HCT116 (cell line): Measurements from ENCODE around the gene GMNN.

Source experiments
- CBX3 ChIP-seq: IDR thresholded peaks from 2 replicates; pipeline ENCODE4 v1.6.1; 2012; ENCODE audit warnings: low read depth
- CEBPB ChIP-seq: IDR thresholded peaks from 2 replicates; pipeline ENCODE4 v1.6.1; 2012; ENCODE audit warnings: low read depth
- CTCF ChIP-seq, 3 experiments: fragments of 200-600 bp in 1 of 3; sonication (generic) in 1 of 3; IDR thresholded peaks in 2 of 3; conservative IDR thresholded peaks in 1 of 3; 2 replicates each; pipeline ENCODE4 v1.5.1; 2012 to 2017; ENCODE audit warnings: low read depth in 2 of 3, low read length in 2 of 3, antibody characterized with exemption in 1 of 3, borderline replicate concordance in 1 of 3, control low read depth in 1 of 3, mild to moderate bottlenecking in 1 of 3, mixed read lengths in 1 of 3, mixed run types in 1 of 3, moderate library complexity in 1 of 3; ENCODE audit not compliant: insufficient read depth in 1 of 3
- EGR1 ChIP-seq: IDR thresholded peaks from 2 replicates; pipeline ENCODE4 v1.6.1; 2012; ENCODE audit warnings: low read depth
- EZH2 ChIP-seq: fragments of 200-600 bp; sonication (generic); IDR thresholded peaks from 2 replicates; pipeline ENCODE4 v1.6.1; 2017; ENCODE audit warnings: antibody characterized with exemption, mixed run types
- JUND ChIP-seq: IDR thresholded peaks from 2 replicates; pipeline ENCODE4 v1.6.1; 2012
- RAD21 ChIP-seq: IDR thresholded peaks from 2 replicates; pipeline ENCODE4 v1.6.1; 2012; ENCODE audit warnings: low read depth, mild to moderate bottlenecking

- TF ChIP-seq CTCF (IDR thresholded peaks at IDR 0.05 in 2 of 3, conservative IDR thresholded peaks at IDR 0.05 in 1 of 3; ENCODE audit: borderline replicate concordance in 1 of 3, insufficient read depth in 1 of 3, low read depth in 2 of 3, low read length in 2 of 3) (no peak), EZH2 (no peak), RAD21 (no peak), EGR1 (no peak), JUND (no peak), CEBPB (no peak), CBX3 (no peak)
Measured at GRCh38 chr6:24831771-24832716, 57.3 kb downstream of the GMNN start.
